Measurements from ENCODE around the gene C3orf38. TPM values are rescaled to one million over a fixed set of nuclear protein-coding genes. Genes with fewer than 3 reads are reported as not detected.

C3orf38 gene
- total RNA-seq = 20.9 TPM
- 10.1 TPM for polyA plus RNA-seq (ENCODE audit: insufficient read depth, low read depth, low replicate concordance)
- long read RNA-seq, donor 1, transcript C3orf38-201 (3 exons, 2,633 nt) = major isoform, 5 of 5 reads
- long read RNA-seq, donor 1, partial matches to known transcripts = 0 of 5 reads
- long read RNA-seq, donor 1, other reads (novel, unspliced or antisense) = 0 of 5 reads
- long read RNA-seq, donor 2, transcript C3orf38-201 (3 exons, 2,633 nt) = major isoform, 9 of 18 reads
- long read RNA-seq, donor 2, partial matches to known transcripts = 9 of 18 reads
- long read RNA-seq, donor 2, other reads (novel, unspliced or antisense) = 0 of 18 reads
- long read RNA-seq, donor 3, transcript C3orf38-201 (3 exons, 2,633 nt) = major isoform, 13 of 28 reads
- long read RNA-seq, donor 3, partial matches to known transcripts = 15 of 28 reads
- long read RNA-seq, donor 3, other reads (novel, unspliced or antisense) = 0 of 28 reads
- long read RNA-seq, donor 4, partial matches to known transcripts = 0 of 1 reads
- long read RNA-seq, donor 4, other reads (novel, unspliced or antisense) = 0 of 1 reads
- long read RNA-seq, donor 5, partial matches to known transcripts = 0 of 1 reads
- long read RNA-seq, donor 5, other reads (novel, unspliced or antisense) = 0 of 1 reads
- long read RNA-seq, donor 6, transcript C3orf38-201 (3 exons, 2,633 nt) = major isoform, 13 of 13 reads
- long read RNA-seq, donor 6, partial matches to known transcripts = 0 of 13 reads
- long read RNA-seq, donor 6, other reads (novel, unspliced or antisense) = 0 of 13 reads
- long read RNA-seq, donor 7, transcript C3orf38-201 (3 exons, 2,633 nt) = major isoform, 15 of 19 reads
- long read RNA-seq, donor 7, partial matches to known transcripts = 0 of 19 reads
- long read RNA-seq, donor 7, other reads (novel, unspliced or antisense) = 4 of 19 reads
- long read RNA-seq, donor 8, partial matches to known transcripts = 0 of 10 reads
- long read RNA-seq, donor 8, other reads (novel, unspliced or antisense) = 6 of 10 reads
- long read RNA-seq, donor 9, partial matches to known transcripts = 0 of 1 reads
- long read RNA-seq, donor 9, other reads (novel, unspliced or antisense) = 0 of 1 reads
- long read RNA-seq, donor 10, partial matches to known transcripts = 0 of 3 reads
- long read RNA-seq, donor 10, other reads (novel, unspliced or antisense) = 0 of 3 reads

- FAIRE-seq = no peak
- intact Hi-C loops (cut with DNase I) = no loop called here
- peak within 1 kb of the TSS; percentile 84 to 99 (median 98) for H3K9ac ChIP-seq (ENCODE audit: low read length in 3 of 3)
These were observed at the start of gene C3orf38 for GRCh38 chr3:88149509-88150362. C3orf38 (plus strand) TSS chr3:88149959; CDS start chr3:88150053, 94 bp downstream.

GRCh38 chr3:88101142-88101541 lies 48.6 kb upstream of the C3orf38 start:
- Histone ChIP-seq H3K9ac (ENCODE audit: low read length in 3 of 3) (no peak overlapping the region), H3K9me3 (ENCODE audit: control insufficient read depth in 2 of 3, insufficient read depth in 1 of 3, low read length in 3 of 3) (no peaks in the 10 kb centered on the region), H3K36me3 (ENCODE audit: control insufficient read depth in 2 of 3, insufficient read depth in 3 of 3, low read length in 3 of 3) (no peaks in the 10 kb centered on the region), H3K4me3 (ENCODE audit: low read length in 3 of 3) (no peak overlapping the region), H3K27me3 (ENCODE audit: control insufficient read depth, insufficient read depth, low read length) (no peaks in the 10 kb centered on the region), H3K27ac (ENCODE audit: low read depth in 2 of 2, low read length in 2 of 2) (no peak overlapping the region), H3K4me1 (ENCODE audit: control insufficient read depth in 2 of 3, insufficient read depth in 2 of 3, low read depth in 1 of 3, low read length in 3 of 3) (no peaks in the 10 kb centered on the region)
- TF ChIP-seq CTCF (IDR thresholded peaks at IDR 0.05; ENCODE audit: borderline replicate concordance, extremely low read depth, insufficient read depth) = no peak
- FAIRE-seq (no peak), DNase-seq (no peak)
- intact Hi-C loops (cut with DNase I) = loop anchor here (2.0 kb wide), 1 partner anchor 16 kb away; no protein-coding TSS in a partner anchor

More at GRCh38 chr3:88149509-88150362, at the start of gene C3orf38:
- TF ChIP-seq CTCF (IDR thresholded peaks at IDR 0.05; ENCODE audit: borderline replicate concordance, extremely low read depth, insufficient read depth) = no peak
- DNase-seq = peak; percentile 93 to 97 (median 94)
- H3K27me3 ChIP-seq (ENCODE audit: control insufficient read depth, insufficient read depth, low read length) = no peaks in the 10 kb centered on the region
- H3K4me3 ChIP-seq (ENCODE audit: low read length in 3 of 3) = peak within 1 kb of the TSS; percentile 86 to 96 (median 95)
- H3K27ac ChIP-seq (ENCODE audit: low read depth in 2 of 2, low read length in 2 of 2) = peak within 1 kb of the TSS; percentile 93 to 99
- H3K36me3 ChIP-seq (ENCODE audit: control insufficient read depth in 2 of 3, insufficient read depth in 3 of 3, low read length in 3 of 3) = peaks cover 0 to 2% (median 0%) of the 10 kb centered on the region in 3 donors
- H3K4me1 ChIP-seq (ENCODE audit: control insufficient read depth in 2 of 3, insufficient read depth in 2 of 3, low read depth in 1 of 3, low read length in 3 of 3) = peaks cover 2 to 7% (median 4%) of the 10 kb centered on the region in 3 donors
- no peaks in the 10 kb centered on the region for H3K9me3 ChIP-seq (ENCODE audit: control insufficient read depth in 2 of 3, insufficient read depth in 1 of 3, low read length in 3 of 3)

GRCh38 chr3:88105325-88105724 lies 44.4 kb upstream of the C3orf38 start:
- no peak overlapping the region for H3K4me3 ChIP-seq (ENCODE audit: low read length in 3 of 3)
- H3K9ac ChIP-seq (ENCODE audit: low read length in 3 of 3) = no peak overlapping the region
- DNase-seq (no peak), FAIRE-seq (no peak)
- no peaks in the 10 kb centered on the region for H3K4me1 ChIP-seq (ENCODE audit: control insufficient read depth in 2 of 3, insufficient read depth in 2 of 3, low read depth in 1 of 3, low read length in 3 of 3)
- no peak overlapping the region for H3K27ac ChIP-seq (ENCODE audit: low read depth in 2 of 2, low read length in 2 of 2)
- TF ChIP-seq CTCF (IDR thresholded peaks at IDR 0.05; ENCODE audit: borderline replicate concordance, extremely low read depth, insufficient read depth) = no peak
- H3K9me3 ChIP-seq (ENCODE audit: control insufficient read depth in 2 of 3, insufficient read depth in 1 of 3, low read length in 3 of 3) = no peaks in the 10 kb centered on the region
- H3K27me3 ChIP-seq (ENCODE audit: control insufficient read depth, insufficient read depth, low read length) = no peaks in the 10 kb centered on the region
- H3K36me3 ChIP-seq (ENCODE audit: control insufficient read depth in 2 of 3, insufficient read depth in 3 of 3, low read length in 3 of 3) = no peaks in the 10 kb centered on the region
- intact Hi-C loops (cut with DNase I) = no loop called here
